Psoas muscle (tissue), 8 donors: Measurements from ENCODE around the gene HORMAD2. TPM values are rescaled to one million over a fixed set of nuclear protein-coding genes. Genes with fewer than 3 reads are reported as not detected.

ENCODE experiments used
- ATAC-seq, 4 donors: fragments of 200-7000 bp; cut with Tn5 transposase; one replicate each; pipeline ENCODE4 v1.9.1; 2020; ENCODE audit warnings: moderate library complexity in 3 of 4, mild to moderate bottlenecking in 2 of 4
- DNase-seq, 2 donors: peaks; one replicate each; pipeline ENCODE4 v3.0.0-alpha.2; 2020
- H3K27ac ChIP-seq: fragments of 200-600 bp; one replicate; pipeline ENCODE4 v1.8.0; 2022
- H3K27me3 ChIP-seq, 3 donors: fragments of 200-600 bp in 1 of 3; one replicate each; pipeline versions ENCODE4 v1.6.1 to v1.8.0; 2013 to 2022; ENCODE audit warnings: low read length in 2 of 3, mild to moderate bottlenecking in 2 of 3, moderate library complexity in 1 of 3; ENCODE audit not compliant: insufficient read depth in 3 of 3
- H3K36me3 ChIP-seq, 2 donors: fragments of 200-600 bp in 1 of 2; one replicate each; pipeline versions ENCODE4 v1.6.1 to v1.8.0; 2013 to 2022; ENCODE audit warnings: low read depth in 1 of 2, mild to moderate bottlenecking in 1 of 2, moderate library complexity in 1 of 2; ENCODE audit not compliant: insufficient read depth in 1 of 2
- H3K4me1 ChIP-seq: fragments of 200-600 bp; one replicate; pipeline ENCODE4 v1.8.0; 2022
- H3K4me3 ChIP-seq: fragments of 200-600 bp; one replicate; pipeline ENCODE4 v1.8.0; 2022; ENCODE audit warnings: mild to moderate bottlenecking
- H3K9me3 ChIP-seq: fragments of 200-600 bp; one replicate; pipeline ENCODE4 v1.8.0; 2022
- WGBS, 3 donors: extraction: QIAGEN DNeasy Blood & Tissue Kit; methylation state at CpG; one replicate each; pipeline versions ENCODE4 v1.1.6 to v1.1.7; 2013; 5-methylcytosine and 5-hydroxymethylcytosine counted together
- intact Hi-C, 2 donors: fragments of 100-400 bp; cut with DNase I; formaldehyde crosslinking; loops; one replicate each; pipeline versions ENCODE4 v1.11.0 to v1.14.2; 2022
- polyA plus RNA-seq, 3 donors: library from polyadenylated mRNA; stranded (reverse); fragments of 200-250 nt; gene quantifications; one replicate each; pipeline ENCODE4 v1.2.3, GENCODE V29; 2013
- total RNA-seq, 4 donors: library from RNA; stranded (reverse); fragmentation: NEBNext Ultra II Directional in 2 of 4; extraction: Animal tissue kit (Norgen Biotek cat#: 25700) in 2 of 4; gene quantifications; one replicate each; pipeline versions ENCODE4 v1.2.1 to v1.2.4, GENCODE V29; 2021 to 2023
- TF ChIP-seq, protein P1 (sequence below): fragments of 200-600 bp; IDR thresholded peaks from one replicate; pipeline ENCODE4 v1.8.0; 2022; ENCODE audit warnings: antibody characterized with exemption
- donor health status: healthy with polysubstance abuse.
- donor health status: DM: no; HTN: no; CAD: no; lungs with moderate emphysema.
- donor health status: Bipolar disorder and iron deficiency.
- donor health status: healthy.
- donor health status: DM: yes; HTN: yes; CAD: no.
- donor health status: DM: no; HTN: no; CAD: no.
- donor health status: DM: no; HTN: no; CAD: no.
- donor health status: DM: yes; HTN: yes; CAD: no.

Gene HORMAD2
- total and polyA plus RNA-seq, 7 donors = not detected

DNA sequence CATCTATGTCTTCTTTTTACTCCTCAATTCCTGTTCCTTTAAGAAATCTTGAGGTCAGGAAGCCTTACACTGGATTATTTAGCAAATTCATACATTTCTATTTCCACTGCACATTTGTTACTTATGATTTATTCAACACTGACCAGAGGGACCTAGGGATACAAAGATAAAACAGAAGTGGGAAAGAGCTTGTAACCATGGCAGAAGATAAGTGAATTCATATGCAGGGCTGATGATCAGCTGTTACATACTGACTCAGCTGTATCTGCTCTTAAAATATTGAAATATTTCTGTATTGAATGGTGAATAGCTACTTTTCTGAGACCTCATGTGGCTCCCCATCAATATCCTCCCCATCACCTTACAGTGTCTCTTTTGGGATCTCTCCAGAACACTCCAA, 25.2 kb downstream of the HORMAD2 start:
- no peaks in the 10 kb centered on the region for H3K4me1 ChIP-seq
- H3K9me3 ChIP-seq = no peaks in the 10 kb centered on the region
- ATAC-seq (no peak), DNase-seq (no peak)
- TF ChIP-seq, protein P1, sequence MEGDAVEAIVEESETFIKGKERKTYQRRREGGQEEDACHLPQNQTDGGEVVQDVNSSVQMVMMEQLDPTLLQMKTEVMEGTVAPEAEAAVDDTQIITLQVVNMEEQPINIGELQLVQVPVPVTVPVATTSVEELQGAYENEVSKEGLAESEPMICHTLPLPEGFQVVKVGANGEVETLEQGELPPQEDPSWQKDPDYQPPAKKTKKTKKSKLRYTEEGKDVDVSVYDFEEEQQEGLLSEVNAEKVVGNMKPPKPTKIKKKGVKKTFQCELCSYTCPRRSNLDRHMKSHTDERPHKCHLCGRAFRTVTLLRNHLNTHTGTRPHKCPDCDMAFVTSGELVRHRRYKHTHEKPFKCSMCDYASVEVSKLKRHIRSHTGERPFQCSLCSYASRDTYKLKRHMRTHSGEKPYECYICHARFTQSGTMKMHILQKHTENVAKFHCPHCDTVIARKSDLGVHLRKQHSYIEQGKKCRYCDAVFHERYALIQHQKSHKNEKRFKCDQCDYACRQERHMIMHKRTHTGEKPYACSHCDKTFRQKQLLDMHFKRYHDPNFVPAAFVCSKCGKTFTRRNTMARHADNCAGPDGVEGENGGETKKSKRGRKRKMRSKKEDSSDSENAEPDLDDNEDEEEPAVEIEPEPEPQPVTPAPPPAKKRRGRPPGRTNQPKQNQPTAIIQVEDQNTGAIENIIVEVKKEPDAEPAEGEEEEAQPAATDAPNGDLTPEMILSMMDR = no peak
- H3K27ac ChIP-seq = no peak overlapping the region
- no peaks in the 10 kb centered on the region for H3K36me3 ChIP-seq
- H3K4me3 ChIP-seq = no peak overlapping the region
- H3K27me3 ChIP-seq = peaks cover 0 to 9% (median 2%) of the 10 kb centered on the region in 3 donors
- intact Hi-C loops = loop anchor here in 1 of 2 donors (5.0 kb wide), 1 partner anchor 282 kb away; the partner anchor contains the start of gene RNF215

DNA sequence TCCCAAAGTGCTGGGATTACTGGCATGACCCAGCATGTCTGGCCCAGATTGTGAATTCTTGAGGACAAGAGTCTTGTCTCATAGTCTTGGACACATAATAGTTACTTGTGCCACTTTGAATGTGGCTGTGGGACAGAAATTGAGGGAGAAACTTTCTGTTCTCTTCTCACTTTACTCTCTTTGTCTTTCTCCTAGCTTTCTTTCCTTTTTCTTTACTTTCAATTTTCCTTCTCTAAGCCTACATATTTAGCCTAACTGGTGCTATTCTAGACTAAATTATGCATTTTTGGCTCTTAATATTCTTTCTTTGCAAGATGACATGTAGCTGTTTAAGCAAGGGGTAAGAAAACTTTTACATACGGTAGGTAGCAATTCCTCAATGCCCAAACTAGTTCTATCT, 33.2 kb downstream of the HORMAD2 start:
- peaks cover 0 to 2% (median 1%) of the 10 kb centered on the region in 3 donors for H3K27me3 ChIP-seq
- intact Hi-C loops = no loop called here
- ATAC-seq (no peak), DNase-seq (no peak)
- H3K4me1 ChIP-seq = no peaks in the 10 kb centered on the region
- H3K9me3 ChIP-seq = no peaks in the 10 kb centered on the region
- WGBS, 3 donors = 86 to 94% (median 90%) methylated on average over 1 of the region's 1 CpG
- TF ChIP-seq, protein P1 = no peak
- no peaks in the 10 kb centered on the region for H3K36me3 ChIP-seq
- no peak overlapping the region for H3K27ac ChIP-seq
- H3K4me3 ChIP-seq = no peak overlapping the region

DNA sequence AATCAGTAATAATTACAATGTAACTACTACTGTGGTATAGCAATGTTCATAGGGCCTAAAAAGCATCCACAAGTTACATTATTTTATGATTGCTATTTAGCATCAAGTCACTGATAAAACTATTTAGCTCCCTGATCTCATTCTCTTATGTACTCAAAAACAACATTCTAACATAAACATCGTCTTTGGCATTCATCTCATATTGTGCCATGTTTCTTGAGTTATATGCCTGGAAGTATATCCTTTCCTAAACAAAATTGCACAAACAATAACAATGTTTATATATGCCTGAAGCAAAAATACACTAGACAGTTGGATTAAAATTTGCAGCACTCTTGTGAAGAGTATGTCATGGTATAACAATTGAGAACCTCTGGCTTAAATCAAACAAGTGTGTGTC, 34.1 kb downstream of the HORMAD2 start:
- TF ChIP-seq, protein P1 = no peak
- WGBS, 3 donors = 65 to 84% (median 82%) methylated on average over 1 of the region's 1 CpG
- ATAC-seq (no peak), DNase-seq (no peak)
- H3K4me1 ChIP-seq = no peaks in the 10 kb centered on the region
- intact Hi-C loops = no loop called here
- H3K4me3 ChIP-seq = no peak overlapping the region
- H3K9me3 ChIP-seq = no peaks in the 10 kb centered on the region
- H3K36me3 ChIP-seq = no peaks in the 10 kb centered on the region
- peaks cover 0 to 2% (median under 1%) of the 10 kb centered on the region in 3 donors for H3K27me3 ChIP-seq
- no peak overlapping the region for H3K27ac ChIP-seq

DNA sequence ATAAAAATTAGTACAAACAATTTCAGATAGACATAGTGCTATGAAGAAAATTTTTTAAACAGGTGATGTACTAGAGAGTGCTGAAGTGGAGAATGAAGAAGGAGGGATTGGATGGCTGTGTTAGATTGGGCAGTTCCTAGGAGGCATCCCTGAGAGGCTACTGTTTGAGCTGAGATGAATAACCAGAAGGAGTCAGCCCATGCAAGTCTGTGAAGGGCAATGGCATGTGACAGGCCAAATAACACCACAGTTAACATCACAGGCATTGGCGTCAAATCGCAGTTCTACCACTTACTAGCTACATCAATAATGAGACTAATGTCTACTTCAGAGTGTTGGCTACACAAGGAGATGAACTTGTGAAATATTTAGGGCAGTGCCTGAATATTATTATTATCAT, 35.4 kb downstream of the HORMAD2 start:
- H3K27ac ChIP-seq = no peak overlapping the region
- H3K36me3 ChIP-seq = no peaks in the 10 kb centered on the region
- TF ChIP-seq, protein P1 = no peak
- 90 to 95% (median 92%) methylated on average over 2 of the region's 2 CpGs for WGBS, 3 donors
- intact Hi-C loops = no loop called here
- DNase-seq (no peak), ATAC-seq (no peak)
- no peaks in the 10 kb centered on the region for H3K9me3 ChIP-seq
- H3K4me3 ChIP-seq = no peak overlapping the region
- H3K27me3 ChIP-seq = peaks cover 0 to 6% (median 2%) of the 10 kb centered on the region in 3 donors
- no peaks in the 10 kb centered on the region for H3K4me1 ChIP-seq
